ENCODE data around the gene NEK4.

The NEK4 gene

DNA sequence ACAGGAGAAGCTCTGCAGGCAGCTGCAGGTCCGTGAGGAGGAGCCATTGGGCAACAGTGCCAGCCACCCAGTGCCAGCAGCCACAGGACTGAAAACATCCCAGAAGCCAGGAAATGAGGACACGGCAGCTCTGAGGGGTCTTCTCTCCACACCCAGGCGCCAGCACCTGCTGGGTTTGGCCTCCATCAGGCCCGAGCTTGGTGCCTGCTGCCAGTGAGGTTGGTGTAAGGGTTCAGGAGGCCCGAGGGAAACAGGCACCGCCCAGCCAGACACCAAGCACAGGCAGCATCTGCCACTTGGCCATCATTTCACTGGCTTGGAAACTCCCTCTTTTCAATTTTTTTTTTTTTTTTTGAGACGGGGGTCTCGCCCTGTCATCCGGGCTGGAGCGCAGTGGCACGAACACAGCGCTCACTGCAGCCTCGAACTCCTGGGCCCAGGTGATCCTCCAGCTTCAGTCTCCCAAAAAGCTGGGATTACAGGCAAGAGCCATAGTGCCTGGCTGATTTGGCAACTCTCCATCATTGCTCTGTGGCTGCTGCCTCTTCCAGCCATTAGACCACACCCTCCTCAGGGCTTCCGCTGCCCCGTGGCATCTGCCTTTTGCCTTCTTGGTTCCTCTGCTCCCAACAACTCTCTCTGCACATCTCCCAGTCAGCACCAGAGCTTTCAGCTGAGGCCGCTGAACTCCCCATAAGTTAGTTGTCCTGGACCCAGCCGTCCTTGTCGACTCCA, 22.4 kb upstream of the NEK4 start:
- no peak for DNase-seq (ENCODE audit: low read depth in 3 of 3)

DNA sequence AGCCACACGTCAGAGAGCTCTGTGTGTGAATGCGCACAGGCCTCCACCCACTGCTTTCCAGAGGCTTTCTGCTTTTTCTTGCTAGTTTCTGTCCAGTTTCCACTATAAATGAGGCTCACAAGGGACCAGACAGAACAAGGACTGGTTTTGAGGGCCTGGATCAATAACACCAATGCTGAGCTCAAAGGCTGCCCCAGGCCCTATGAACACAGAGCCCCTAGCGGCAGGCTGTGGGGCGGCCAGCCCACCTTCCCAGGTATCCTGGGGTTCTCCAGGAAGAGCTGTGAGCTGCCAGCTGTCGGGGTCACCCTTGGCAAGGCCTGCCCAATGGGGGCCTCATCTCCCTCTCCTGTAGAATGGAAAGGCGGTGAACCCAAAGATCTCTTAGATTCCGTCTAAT, 21.7 kb upstream of the NEK4 start:
- DNase-seq (ENCODE audit: low read depth in 3 of 3) = no peak

DNA sequence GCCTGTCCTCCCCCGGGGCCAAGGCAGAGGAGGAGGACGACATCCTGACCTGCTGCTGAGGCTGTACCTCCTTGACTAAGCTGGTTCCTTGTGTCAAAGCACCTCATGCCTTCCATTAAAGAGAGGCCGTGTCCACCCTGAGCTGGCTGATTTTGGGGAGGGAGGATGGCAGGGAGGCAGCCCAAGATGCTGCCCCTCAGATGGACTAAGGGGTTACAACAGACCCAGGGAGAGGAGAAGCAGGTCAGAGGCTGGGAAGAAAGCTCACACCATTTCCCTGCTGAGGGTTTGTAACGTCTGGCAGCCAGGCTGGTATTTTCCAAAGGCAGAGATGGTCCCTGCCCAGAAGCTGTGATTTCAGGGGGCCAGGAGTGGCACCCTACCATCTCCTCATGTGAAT, 21.2 kb upstream of the NEK4 start:
- DNase-seq (ENCODE audit: low read depth in 3 of 3) = no peak

DNA sequence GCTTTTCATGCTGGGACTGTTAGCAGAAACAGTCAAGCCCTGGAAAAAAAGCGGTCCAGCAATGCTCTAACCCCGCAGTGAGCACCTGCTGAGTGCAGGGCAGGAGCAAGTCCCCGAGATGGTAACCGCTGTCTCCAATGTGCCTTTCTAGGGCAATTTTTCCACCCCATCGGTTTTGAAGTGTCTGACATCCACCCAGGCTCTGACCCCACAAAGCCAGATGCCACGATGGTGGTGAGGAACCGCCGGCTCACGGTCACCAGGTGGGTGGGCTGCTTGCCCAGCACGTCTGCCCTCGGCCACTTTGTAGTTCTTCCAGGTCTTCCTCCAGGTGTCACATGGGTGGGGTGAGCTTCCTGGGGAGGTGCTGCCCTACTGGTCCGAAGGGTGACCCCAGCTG, 20.6 kb upstream of the NEK4 start:
- DNase-seq (ENCODE audit: low read depth in 3 of 3) = no peak

DNA sequence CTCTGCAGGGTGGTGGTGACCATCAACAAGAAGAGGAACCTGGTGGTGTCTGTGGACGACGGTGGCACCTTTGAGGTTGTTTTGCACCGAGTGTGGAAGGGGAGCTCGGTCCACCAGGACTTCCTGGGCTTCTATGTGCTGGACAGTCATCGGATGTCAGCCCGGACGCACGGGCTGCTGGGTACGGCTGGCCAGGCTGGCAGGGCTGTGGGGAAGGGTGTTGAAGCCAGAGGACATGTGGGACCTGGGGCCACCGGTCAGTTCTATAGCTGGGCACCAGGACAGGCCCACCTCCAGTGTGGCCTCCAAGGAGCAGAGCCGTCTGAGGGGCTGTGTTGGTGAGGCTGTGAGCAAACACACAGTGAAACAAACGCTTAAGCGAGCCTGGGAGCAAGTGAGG, 20.0 kb upstream of the NEK4 start:
- no peak for DNase-seq (ENCODE audit: low read depth in 3 of 3)

DNA sequence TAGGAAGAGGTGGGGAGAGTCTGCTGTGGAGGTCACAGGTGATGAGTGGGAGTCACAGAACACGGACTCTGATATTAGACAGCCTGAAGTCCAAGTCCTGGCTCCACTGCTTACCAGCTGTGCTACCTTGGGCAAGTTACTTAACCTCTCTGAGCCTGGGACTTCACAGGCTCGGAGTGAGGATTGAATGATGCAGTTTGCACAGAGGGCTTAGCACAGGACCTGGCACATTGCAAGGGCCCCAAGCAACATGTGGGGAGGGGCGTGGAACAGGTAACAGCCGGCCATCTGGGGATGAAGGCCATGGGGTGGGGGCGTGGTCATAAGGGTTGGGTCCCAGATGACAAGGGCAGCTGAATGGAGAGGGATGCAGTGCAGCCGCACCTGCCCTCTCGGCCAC, 19.6 kb upstream of the NEK4 start:
- DNase-seq (ENCODE audit: low read depth in 3 of 3) = no peak

DNA sequence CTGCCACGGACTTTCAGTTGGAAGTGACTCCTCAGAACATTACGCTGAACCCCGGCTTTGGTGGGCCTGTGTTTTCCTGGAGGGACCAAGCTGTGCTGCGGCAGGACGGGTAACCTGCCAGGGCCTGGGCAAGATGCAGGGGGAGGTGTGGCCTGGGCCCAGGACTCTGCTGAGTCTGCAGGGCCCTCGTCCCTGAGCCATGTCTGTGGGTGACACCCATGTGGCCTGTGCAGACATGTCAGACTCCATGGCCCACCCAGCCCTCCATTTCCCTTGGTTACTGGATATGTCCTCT, 19.0 kb upstream of the NEK4 start:
- DNase-seq (ENCODE audit: low read depth in 3 of 3) = no peak

DNA sequence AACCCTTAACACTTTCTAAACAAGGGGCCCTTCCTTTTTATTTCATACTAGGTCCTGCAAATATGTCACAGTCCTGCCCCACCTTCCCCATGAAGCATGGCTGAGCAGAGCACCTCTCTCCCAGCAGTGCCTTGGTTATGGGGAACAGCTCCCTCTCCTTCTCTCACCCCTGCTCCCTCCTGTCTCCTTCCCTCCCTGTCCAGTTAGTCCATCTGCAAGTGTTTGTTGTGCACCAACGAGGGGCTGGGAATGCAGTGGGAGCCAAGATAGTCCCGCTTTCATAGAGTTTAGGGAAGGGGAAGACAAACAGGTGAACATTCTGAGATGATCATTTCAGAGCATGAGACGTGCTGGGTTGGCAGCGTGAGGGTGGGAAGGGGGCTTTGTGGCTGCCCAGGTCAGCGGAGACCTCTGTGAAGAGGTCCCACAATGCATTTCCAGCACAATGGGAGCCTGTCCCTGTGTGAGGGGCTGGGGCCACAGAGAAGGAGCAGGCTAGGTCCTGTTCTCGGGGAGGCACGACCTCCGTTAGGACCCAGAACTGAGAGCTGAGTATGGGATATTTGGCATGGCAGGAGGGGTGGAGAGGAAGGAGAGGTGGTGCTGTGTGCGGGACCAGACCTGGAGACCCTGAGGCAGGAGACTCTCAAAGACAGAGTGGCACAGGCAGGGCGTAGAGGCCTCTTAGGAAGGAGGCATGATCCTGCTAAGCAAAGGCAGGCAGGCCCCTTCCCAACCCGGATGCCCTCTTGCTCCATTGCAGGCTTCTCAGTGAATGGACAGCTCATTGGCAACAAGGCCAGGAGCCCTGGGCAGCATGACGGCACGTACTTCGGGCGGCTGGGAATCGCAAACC, 18.4 kb upstream of the NEK4 start:
- DNase-seq (ENCODE audit: low read depth in 3 of 3) = no peak

DNA sequence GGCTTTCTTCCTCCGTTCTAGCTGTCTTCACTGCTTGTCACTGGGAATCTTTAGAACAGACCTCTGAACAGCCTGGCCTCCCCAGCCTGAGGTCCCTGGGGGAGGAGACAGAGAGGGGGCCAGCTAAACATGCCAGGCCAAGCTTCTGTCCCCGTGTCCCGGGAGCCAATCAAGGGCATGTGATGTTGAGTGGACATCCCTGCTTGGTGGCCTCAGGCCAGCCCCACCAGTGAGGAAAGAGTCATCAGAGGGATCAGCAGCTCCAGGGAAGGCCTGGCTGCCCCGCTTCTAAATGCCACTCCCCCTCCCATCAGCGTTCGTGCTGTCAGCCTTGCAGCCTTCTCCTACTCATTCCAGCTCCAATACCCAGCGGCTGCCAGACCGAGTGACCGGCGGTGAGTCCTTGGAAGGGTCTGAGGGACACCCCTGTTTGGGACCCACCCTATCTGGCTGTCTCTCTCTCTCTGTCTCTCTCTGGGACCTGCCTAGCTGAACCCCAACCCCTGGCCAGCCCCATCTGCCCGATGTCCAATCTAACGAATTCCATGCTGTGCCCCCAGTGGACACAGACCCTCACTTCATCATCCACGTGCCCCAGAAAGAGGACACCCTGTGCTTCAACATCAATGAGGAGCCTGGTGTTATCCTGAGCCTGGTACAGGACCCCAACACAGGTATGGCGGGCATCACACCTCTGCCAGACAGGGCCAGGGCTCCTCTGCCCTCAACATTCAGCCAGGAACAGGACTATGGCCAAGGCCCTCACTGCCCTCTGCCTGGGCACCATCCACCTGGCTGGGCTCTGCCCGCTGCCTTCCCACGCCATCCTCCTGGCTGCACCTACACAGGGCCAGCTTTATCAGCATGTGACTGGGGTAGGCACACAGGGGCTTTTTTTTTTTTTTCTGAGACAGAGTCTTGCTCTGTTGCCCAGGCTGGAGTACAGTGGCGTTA, 17.2 kb upstream of the NEK4 start:
- DNase-seq (ENCODE audit: low read depth in 3 of 3) = no peak

DNA sequence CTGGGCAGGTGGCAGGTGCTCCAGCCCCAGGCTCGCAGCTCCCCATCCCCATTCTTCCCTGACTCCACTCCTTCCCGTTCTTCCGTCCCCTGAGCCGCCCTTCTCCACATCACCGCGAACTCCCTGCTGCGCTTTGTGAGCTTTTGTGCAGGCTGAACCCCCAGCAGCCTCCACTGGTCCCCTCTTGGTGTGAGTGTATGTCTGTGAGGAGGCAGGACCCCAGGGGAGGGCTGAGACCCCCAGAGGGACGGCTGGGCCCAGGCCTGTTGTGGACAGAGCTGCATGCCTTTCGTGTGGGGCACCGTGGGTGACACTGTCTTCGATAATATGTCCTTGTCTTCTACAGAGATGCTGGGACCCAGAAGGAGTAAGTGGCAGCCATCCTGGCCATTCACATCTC, 16.5 kb upstream of the NEK4 start:
- no peak for DNase-seq (ENCODE audit: low read depth in 3 of 3)

DNA sequence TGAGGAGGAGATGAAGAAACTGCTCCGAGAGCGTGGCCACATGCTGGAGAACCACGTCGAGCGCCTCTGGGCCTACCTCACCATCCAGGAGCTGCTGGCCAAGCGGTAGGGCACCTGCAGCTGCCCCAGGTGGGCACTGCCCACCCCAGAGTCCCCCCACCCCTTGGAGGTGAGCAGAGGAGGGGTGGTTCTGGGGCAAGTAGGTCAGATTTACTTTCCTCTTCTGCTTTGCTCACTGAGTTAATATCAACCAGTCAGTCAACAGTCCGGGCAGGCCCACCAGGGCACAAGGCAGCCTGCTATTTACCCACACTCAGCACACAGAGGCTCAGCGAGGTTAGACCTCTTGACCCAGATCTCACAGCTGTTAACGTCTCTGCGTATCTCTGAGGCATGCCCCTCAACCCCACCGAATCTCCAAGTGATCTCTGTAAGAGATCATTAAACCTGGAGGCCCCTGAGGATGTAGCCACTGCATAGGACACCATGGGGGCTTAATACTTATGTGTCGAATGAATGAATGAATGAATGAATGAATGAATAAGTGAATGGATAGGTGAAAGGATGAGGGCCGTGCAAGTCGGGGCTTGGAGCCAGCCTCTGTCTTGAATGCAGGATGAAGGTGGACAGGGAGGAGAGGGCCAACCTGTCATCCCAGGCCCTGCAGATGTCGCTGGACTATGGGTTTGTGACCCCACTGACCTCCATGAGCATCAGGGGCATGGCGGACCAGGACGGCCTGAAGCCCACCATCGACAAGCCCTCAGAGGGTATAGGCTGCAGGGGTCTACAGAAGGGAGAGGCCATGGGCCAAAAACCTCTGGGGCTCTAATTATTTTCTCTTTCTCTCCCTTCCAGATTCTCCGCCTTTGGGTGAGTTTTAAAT, 15.8 kb upstream of the NEK4 start:
- no peak for DNase-seq (ENCODE audit: low read depth in 3 of 3)

DNA sequence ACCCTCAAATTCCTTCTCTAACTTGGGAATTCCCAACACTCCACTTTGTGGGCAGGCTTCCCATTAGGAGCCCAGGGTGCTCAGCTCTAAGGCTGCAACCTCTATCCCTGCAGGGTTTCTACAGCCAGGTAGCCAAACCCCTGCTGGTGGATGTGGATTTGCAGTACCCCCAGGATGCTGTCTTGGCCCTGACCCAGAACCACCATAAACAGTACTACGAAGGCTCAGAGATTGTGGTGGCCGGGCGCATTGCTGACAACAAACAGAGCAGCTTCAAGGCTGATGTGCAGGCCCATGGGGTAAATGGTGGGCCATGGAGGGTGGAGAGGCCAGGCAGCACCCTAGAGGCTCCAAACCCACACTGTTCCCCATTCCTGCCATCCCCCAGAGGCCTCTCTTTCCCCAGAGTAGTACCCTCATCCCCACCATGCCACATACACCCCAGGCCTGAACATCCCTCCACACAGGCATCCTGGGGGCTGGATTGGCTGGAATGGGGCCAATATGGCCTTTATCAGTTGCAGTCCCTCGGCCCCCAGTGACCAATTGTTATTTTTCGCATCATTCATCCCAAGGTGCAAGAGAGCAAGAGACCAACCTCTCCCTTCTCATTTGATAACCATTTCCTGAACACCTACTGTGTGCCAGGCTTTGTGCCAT, 14.3 kb upstream of the NEK4 start:
- DNase-seq (ENCODE audit: low read depth in 3 of 3) = no peak

DNA sequence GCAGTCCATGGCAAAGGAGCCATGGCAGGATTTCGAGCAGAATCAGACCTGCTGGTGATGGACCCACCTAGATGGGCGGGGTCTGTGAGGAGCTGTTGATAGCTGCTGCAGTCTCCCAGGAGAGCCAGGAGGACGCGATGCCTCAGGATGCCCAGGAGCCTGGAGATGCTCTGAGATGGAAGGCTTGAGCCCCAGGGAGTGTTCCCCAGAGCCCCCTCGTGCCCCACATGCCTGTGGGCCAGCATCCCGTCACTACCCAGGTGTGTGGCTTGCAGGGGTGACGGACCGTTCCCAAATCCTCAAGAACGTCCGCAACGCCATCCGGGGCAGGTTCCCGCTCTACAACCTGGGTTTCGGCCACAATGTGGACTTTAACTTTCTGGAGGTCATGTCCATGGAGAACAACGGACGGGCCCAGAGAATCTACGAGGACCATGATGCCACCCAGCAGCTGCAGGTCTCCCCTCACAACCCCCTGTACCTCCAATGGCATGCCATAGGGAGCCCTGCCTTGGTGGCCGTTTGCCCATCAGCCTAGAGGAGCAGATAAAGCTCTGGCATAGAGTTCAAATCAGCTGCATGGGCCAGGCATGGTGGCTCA, 13.4 kb upstream of the NEK4 start:
- DNase-seq (ENCODE audit: low read depth in 3 of 3) = no peak

DNA sequence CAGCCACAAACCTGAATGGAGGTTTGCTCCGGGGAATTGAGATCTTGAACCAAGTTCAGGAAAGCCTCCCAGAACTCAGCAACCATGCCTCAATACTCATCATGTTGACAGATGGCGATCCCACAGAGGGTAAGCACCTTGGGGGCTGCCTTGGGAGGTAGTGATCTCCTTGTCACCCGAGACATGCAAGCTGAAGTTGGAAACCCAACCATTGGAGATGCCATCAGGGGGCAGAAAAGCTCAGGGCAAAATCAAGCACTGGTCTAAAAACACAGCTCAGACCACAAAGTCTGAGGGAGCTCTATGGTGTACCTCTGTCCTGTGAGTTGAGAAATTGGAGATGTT, 12.4 kb upstream of the NEK4 start:
- DNase-seq (ENCODE audit: low read depth in 3 of 3) = no peak

DNA sequence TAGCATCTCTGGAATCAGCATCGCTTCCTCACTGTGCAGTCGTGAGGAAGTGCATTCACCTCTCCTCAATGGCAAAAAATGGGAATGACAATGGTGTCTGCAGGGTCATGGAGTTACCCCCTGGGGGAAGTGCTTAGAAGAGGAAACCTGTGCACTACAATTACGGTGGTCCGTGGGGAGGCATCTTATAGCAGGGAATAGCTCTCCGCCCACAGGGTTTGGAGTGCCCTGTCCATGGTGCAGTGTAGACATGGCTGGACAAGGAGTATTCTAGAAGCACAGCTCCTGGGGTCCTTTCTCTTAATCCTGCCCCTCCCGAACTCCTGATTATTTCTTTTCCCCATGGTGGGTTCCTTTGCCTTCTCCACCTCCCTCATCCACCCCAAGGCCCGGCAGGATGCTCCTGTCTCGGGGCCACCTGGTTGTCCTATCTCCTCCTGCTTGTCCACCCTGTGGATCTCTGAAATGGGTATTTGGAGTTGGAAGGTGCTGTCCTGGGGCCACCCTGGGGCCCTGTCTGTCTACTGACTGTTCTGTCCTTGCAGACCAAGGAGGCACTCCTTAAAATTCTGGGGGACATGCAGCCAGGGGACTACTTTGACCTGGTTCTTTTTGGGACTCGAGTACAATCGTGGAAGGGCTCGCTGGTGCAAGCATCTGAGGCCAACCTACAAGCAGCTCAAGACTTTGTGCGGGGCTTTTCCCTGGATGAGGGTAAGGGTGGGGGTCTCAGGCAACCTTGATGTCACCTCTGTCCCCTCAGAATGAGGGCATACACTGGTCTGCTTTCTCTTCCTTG, 11.9 kb upstream of the NEK4 start:
- DNase-seq (ENCODE audit: low read depth in 3 of 3) = no peak

DNA sequence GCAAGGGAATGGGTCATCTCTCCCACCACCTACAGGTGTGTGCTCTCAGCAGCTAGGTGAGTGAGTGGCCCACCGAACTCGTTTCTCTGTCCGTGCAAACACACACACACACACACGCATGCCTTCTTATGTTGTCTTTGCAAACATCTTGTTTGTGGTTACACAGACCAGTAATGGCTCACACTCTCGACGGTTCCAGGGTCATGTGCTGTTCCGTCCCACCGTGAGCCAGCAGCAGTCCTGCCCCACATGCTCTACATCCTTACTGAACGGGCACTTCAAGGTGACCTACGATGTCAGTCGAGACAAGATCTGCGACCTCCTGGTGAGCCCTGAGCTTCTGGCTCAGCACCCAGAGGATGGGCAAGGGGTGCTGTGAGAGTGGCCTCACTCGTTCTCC, 11.0 kb upstream of the NEK4 start:
- no peak for DNase-seq (ENCODE audit: low read depth in 3 of 3)

DNA sequence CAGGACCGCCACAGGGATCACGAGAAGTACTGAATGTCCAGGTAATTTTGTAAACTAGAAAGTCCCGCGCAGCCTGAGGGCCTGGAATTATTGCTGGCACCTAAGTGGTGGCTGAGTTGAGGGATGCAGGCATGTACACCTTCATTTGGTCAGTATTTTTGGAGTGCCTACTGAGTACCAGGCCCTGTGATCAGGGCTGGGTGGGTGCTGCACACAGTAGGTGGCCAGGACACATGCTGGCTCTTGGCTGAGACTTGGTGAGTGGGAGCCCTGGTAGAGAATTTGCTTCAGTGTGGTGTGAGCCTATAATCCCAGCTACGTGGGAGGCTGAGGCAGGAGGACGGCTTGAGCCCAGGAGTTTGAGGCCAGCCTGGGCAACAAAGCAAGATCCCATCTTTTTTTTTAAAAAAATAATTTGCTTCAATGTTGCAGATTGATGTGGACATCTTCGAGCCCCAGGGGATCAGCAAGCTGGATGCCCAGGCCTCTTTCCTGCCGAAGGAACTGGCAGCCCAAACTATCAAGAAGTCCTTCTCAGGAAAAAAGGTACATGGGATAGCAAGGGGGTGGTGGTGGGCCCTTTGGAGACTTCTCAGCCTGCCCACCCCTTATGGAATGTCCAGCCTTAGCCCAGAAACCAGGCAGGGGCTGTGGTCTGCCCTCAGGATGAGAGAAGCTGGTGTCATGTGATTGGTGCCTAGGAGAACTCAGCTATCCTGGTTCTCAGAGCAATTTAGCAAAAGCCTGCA, 9.3 kb upstream of the NEK4 start:
- no peak for DNase-seq (ENCODE audit: low read depth in 3 of 3)

DNA sequence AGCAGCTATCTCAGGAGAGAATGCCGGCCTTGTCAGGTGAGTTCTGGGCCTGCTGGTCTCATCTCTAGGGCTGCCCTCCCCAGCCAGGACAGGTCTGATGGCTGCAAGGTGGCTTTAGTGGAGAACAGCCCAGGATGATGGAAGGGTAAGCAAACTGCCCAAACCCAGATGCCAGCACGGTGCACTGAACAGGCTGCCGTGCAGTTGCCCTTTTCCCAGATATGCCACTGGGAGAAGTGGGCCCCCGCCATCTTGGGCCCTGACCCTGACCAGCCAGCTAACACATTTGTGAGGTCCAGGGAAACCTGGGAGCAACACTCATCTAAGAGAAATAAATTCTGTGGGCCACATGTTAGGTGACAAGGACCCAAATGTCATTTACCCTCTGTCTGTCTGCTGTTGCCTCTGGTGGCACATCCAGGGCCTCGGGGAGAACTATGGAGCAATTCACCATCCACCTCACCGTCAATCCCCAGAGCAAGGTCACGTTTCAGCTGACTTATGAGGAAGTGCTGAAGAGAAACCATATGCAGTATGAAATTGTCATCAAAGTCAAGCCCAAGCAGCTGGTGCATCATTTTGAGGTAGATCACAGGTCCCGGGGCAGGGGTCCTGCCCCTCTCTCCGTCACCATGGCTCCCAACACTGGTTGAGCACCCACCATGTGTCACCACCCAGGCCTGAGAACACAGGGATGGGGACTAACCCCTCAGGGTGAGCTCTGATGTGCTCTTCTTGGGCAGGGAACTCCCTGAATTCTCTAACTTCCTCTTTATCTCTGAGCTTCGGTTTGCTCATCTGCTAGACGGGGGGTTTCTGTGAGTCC, 8.5 kb upstream of the NEK4 start:
- DNase-seq (ENCODE audit: low read depth in 3 of 3) = no peak
